SKM-1 (cell line): Measurements from ENCODE around the gene NPY4R2.
"Not testable (repeated sequence)": the region's sequence is repeated elsewhere in the genome, so short reads cannot be mapped to it uniquely, and the experiment has no call there.

Experiments
- DNase-seq: peaks from one replicate; lab custom pipeline; 2025; ENCODE audit not compliant: unreplicated experiment; lab: John Stamatoyannopoulos, UW

Gene NPY4R2

GRCh38 chr10:47928225-47928624 is 9.8 kb downstream of the NPY4R2 start:
- not testable (repeated sequence) for DNase-seq

GRCh38 chr10:47932824-47933223 is 14.4 kb downstream of the NPY4R2 start:
- DNase-seq, result not testable (repeated sequence)

DNA sequence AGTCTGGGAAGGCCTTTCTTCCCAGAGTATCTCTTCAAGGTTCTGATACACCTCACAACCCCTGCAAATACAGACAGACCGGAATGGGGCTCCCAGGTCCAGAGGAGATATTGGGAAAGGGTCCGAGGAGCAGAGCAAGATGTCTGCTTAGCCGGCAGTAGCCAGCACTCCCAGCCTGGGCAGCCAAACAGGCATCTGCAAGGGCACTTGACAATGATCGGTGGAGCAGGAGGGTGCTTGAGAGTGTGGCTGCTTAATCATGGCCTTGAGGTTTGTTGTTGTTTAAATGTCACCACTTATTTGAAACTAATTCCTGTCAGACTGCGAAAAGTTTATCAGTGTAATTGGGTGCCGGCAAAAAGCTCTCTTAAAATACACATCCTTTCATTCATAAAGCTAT is 15.0 kb downstream of the NPY4R2 start:
- not testable (repeated sequence) for DNase-seq

DNA sequence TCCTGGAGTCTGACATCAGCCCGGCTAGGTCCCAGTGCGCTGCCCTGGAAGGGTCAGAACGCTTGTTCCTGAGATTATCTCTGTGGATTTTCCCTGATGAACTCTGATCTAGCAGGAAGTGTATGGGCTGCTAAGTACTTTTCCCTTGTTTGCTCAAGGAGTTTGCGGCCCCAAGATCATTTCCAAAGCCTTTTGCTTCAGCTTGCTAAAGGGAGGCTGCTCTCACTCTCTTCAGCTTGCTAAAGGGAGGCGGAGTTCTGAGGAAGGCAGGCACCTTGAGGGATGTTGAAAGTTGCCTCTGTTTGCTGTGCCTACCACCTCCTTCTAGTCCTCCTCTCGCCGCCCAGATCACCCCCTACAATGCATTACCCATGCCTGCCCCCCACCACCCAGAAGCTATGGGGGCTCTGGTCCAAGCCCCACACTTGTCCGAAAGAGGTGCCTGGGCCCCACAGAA is 18.3 kb downstream of the NPY4R2 start:
- not testable (repeated sequence) for DNase-seq

DNA sequence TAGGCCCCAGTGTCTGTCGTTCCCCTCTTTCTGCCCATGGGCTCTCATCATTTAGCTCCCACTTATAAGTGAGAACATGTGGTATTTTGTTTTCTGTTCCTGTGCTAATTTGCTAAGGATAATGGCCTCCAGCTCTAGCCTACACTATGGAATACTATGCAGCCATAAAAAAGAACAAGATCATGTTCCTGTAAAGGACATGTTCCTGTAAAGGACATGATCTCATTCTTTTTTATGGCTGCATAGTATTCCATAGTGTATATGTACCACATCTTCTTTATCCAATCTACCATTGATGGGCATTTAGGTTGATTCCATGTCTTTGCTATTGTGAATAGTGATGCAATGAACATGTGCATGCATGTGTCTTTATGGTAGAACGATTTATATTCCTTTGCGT is 19.2 kb downstream of the NPY4R2 start:
- not testable (repeated sequence) for DNase-seq

DNA sequence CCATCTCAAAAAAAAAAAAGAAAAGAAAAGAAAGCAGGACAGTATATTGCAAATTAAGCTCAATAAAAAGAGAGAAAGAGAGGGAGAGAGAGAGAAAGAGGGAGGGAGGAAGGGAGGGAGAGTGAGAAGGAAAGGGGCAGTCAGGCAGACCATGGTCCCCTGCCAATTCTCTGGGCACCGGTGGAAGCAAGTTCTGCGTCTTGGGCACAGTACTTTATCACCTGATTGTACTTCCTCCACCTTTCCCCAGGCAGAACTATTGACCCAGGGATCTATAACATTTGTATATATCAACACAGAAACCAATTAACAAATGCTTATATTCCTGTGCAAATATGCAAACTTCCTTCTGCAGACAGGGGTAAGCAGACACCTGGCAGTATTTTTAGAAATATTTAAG is 22.4 kb downstream of the NPY4R2 start:
- not testable (repeated sequence) for DNase-seq

DNA sequence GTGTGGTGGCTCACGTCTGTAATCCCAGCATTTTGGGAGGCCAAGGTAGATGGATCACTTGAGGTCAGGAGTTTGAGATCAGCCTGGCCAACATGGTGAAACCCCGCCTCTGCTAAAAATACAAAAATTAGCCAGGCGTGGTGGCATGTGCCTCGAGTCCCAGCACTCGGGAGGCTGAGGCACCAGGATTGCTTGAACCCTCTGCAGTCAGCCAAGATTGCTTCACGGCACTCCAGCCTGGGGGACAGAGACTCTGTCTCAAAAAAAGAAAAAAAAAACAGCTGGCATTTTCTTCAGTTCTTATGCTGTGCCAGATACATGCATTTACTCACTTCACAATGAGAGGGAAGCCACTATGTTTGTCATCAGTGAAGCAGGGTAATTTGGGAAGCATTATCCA is 22.9 kb downstream of the NPY4R2 start:
- DNase-seq, result not testable (repeated sequence)

GRCh38 chr10:47942351-47943019 is 24.0 kb downstream of the NPY4R2 start:
- not testable (repeated sequence) for DNase-seq

DNA sequence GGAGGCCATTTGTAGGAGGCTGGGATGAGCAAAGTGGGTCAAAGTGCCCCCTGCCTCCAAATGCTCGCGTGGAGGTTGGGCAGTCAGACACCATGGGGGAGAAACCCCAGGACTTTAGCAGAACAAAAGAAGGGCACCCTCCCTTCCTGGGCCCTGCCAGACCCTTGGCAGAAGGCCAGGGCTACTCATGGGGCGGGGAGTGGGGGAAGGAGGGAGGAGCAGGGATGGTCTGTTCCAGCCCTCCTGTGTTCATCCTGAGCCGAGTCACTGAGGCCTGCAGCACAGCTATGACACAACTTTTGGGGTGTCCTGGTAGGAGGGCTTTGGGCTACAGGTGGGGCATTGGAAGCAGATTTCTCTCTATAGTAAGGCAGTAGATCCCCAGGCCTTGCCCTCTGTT is 24.9 kb downstream of the NPY4R2 start:
- DNase-seq, result not testable (repeated sequence)

DNA sequence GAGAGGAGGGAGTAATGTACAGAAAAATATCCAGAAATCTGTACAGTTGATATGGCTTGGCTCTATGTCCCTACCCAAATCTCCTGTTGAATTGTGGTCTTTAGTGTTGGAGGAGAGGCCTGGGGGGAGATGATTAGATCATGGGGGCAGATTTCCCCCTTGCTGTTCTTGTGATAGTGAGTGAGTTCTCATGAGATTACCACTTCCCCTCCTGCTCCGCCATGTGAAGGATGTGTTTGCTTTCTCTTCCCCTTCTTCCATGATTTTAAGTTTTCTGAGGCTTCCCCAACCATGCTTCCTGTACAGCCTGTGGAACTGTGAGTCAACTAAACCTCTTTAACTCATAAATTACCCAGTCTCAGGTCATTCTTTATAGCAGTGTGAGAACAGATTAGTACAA is 29.0 kb downstream of the NPY4R2 start:
- not testable (repeated sequence) for DNase-seq

GRCh38 chr10:47957158-47957557 is 38.7 kb downstream of the NPY4R2 start:
- DNase-seq, result not testable (repeated sequence)

GRCh38 chr10:47959677-47960076 is 41.2 kb downstream of the NPY4R2 start:
- DNase-seq, result not testable (repeated sequence)

GRCh38 chr10:47960699-47961098 is 42.2 kb downstream of the NPY4R2 start:
- not testable (repeated sequence) for DNase-seq

GRCh38 chr10:47962785-47963184 is 44.3 kb downstream of the NPY4R2 start:
- DNase-seq, result not testable (repeated sequence)

DNA sequence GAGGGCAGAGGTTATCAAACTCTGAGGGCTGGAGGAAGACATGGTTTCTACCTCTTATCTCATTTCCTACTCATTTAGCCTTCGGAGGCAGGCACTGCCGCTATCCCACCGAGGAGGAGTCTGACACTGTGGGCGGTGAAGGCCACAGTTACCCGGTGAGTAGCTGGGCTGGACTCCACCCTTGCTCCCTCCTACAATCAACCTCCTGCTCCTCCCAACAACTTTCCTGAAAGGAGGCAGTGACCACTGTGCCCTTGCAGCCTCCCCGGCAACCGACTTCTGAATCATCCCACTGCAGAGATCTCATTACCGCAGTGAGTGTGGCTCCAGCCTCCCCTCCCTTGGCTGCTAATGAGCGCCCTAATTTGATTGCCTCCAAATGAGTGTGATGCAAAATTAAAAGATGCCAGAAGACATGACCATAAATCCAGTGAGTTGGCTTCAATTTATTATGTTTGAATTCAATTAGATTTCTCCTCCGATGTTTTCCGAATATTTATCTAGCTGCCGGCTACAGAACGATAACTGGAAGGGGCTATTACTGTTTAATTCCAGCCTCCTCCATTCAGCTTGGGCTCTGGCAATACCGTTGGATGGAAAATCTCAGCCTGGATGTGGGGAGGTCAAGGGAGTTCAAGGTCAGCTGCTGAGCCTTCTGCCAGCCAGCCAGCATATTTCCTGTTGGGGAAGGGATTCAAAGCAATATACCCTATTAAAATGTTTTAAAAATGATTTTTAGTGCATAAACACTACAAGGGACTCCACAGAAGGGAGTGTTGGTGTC is 46.0 kb downstream of the NPY4R2 start:
- not testable (repeated sequence) for DNase-seq

DNA sequence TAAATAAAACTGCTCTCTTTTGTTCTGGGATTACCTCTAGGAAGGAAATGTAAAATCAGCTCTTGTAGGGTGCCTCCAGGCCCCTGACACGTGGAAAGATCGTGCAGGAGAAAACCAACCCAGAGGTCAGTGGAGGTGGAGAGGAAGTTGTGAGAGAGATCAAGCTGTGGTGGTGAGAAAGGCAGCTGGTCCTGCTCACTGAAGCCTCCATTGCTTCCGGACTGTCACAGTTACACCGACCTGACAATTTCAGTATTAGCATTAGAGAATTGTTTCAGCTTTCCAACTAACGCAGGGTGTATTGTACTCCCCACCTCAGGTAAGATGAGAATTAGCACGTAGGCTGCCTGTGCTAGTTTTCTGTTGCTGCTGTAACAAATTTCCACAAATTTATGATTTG is 50.5 kb downstream of the NPY4R2 start:
- DNase-seq, result not testable (repeated sequence)

DNA sequence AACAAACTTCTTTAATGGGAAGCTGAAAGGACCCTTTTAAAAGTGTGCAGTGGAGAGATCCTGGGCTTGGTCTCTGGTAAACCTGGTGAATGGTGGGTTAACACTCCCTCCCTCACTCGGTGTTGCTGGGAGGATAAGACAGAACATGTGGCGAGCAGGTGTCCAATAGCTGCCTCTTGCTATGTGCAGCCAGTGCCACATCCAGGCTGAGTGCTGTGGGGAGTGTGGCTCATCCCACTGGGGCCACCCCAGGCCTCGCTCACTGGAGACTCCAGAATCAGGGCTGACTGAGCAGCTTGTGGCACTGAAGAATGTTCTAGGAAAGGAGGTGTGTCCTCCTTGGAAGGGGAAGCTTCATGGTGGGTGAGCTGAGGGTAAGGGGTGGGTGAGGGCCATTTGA is 51.6 kb downstream of the NPY4R2 start:
- not testable (repeated sequence) for DNase-seq

DNA sequence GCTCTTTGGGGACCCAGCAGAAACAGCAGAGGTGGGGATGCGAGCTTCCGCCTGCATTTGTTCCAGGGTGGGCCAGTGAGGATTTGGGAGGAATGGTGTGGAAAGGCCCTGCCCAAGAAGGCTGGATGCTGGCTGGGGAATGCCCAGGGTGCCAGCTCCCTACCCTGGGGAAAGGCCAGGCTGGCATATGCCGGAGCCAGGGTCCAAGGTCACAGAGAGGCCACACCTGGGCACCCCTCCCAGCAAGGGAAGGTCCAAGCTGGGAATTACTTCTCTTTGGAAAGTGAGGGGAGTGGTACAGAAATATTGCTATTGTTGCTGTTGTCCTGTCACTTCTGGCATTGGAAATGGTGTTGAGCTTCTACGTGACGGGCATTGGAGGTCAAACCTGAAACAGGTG is 53.1 kb downstream of the NPY4R2 start:
- DNase-seq, result not testable (repeated sequence)

- not testable (repeated sequence) for DNase-seq
Measured at GRCh38 chr10:47972077-47972476, 53.6 kb downstream of the NPY4R2 start.
